Stimulated activated CD8-positive, alpha-beta memory T cell treated with anti-CD3 and anti-CD28 coated beads, Interleukin-15, amount 100 ng/mL, for 48 hours (primary cell): ENCODE data around the gene MARK1.

Experiments used
- DNase-seq, 2 donors: peaks; one replicate each; pipeline ENCODE4 v3.0.0-alpha.2; 2020; ENCODE audit warnings: low read depth in 2 of 2

MARK1 gene

GRCh38 chr1:220711056-220711809 is 183.3 kb downstream of the MARK1 start:
- no peak for DNase-seq
